Activated naive CD8-positive, alpha-beta T cell treated with anti-CD3 and anti-CD28 coated beads, Interleukin-2, amount 10 ng/mL, durations not matched to agents 7 days and 5 days (primary cell): Measurements from ENCODE around the gene ISM1. TPM values are rescaled to one million over a fixed set of nuclear protein-coding genes. Genes with fewer than 3 reads are reported as not detected.

ENCODE experiments used
- ATAC-seq: fragments of 150-1000 bp; cut with Tn5 transposase; one replicate; pipeline ENCODE4 v1.10.0; 2021; ENCODE audit warnings: low read depth, moderate library complexity
- POLR2A ChIA-PET: fragments of 350-600 bp; sonication (Branson Sonifier 250); formaldehyde crosslinking; loops from one replicate; lab custom pipeline; 2021; ENCODE audit warnings: antibody characterized with exemption; lab: Charles Lee
- DNase-seq: peaks from one replicate; pipeline ENCODE4 v3.0.0; 2021
- H3K27ac Mint-ChIP-seq: one replicate; pipeline ENCODE4 v1.8.0; 2022; ENCODE audit warnings: mild to moderate bottlenecking, mixed read lengths
- H3K27me3 Mint-ChIP-seq: one replicate; pipeline ENCODE4 v1.8.0; 2022; ENCODE audit warnings: mild to moderate bottlenecking, moderate library complexity, mixed read lengths
- H3K36me3 Mint-ChIP-seq: one replicate; pipeline ENCODE4 v1.8.0; 2021; ENCODE audit warnings: mild to moderate bottlenecking, mixed read lengths
- H3K4me1 Mint-ChIP-seq: one replicate; pipeline ENCODE4 v1.8.0; 2021; ENCODE audit warnings: mixed read lengths
- H3K4me3 Mint-ChIP-seq: one replicate; pipeline ENCODE4 v1.8.0; 2022; ENCODE audit warnings: mild to moderate bottlenecking, moderate library complexity, mixed read lengths
- H3K9me3 Mint-ChIP-seq: one replicate; pipeline ENCODE4 v1.8.0; 2021; ENCODE audit warnings: mixed read lengths
- total RNA-seq, 2 experiments: library from RNA; stranded (reverse); gene quantifications; one replicate each; pipeline ENCODE4 v1.2.3, GENCODE V29; 2021

The ISM1 gene
- 1 to 10 TPM; 2.3 to 3.0 TPM for total RNA-seq

- Mint-ChIP-seq H3K27me3 (peaks cover 42% of the 10 kb centered on the region), H3K36me3 (no peaks in the 10 kb centered on the region), H3K27ac (peak within 1 kb of the TSS; percentile 73), H3K9me3 (no peaks in the 10 kb centered on the region), H3K4me1 (peaks cover 21% of the 10 kb centered on the region), H3K4me3 (peak within 1 kb of the TSS; percentile 88)
- POLR2A ChIA-PET = interaction anchor here (0.8 to 2.1 kb wide), 10 partner anchors 8 to 564 kb away, joined by 3 to 7 read pairs (median 4); partner anchors contain the start of genes ESF1 and NDUFAF5
- DNase-seq (peak; percentile 72), ATAC-seq (peak; percentile 38)
Observed at GRCh38 chr20:13220904-13221297, at the start of gene ISM1. Gene ISM1 (plus strand): TSS chr20:13221274. CDS start chr20:13221777, 503 bp downstream.

DNA sequence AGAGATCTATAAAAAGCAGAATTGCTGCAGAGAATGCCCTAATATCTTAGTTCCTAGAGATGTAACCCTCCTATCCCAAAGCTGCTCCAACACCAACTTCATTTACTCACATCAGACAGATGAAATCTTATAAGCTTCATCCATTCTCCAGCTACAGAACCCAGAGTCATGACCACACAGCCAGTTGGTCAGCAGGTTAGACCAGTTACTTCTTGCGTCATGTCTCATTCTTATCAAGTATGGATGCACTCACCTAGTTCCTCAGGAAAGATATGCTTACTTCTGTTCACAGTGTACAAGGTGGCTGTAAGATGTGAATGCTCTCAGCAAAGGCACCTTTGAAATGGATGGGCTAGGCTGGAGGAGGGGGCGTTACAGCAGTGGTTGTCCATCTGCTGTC is 47.9 kb upstream of the ISM1 start:
- DNase-seq = no peak
- Mint-ChIP-seq H3K27me3 (peaks cover 10% of the 10 kb centered on the region), H3K4me1 (no peaks in the 10 kb centered on the region), H3K4me3 (no peak overlapping the region), H3K9me3 (peaks cover 1% of the 10 kb centered on the region), H3K27ac (no peak overlapping the region), H3K36me3 (no peaks in the 10 kb centered on the region)
- no peak for ATAC-seq
- POLR2A ChIA-PET = no interaction called here

DNA sequence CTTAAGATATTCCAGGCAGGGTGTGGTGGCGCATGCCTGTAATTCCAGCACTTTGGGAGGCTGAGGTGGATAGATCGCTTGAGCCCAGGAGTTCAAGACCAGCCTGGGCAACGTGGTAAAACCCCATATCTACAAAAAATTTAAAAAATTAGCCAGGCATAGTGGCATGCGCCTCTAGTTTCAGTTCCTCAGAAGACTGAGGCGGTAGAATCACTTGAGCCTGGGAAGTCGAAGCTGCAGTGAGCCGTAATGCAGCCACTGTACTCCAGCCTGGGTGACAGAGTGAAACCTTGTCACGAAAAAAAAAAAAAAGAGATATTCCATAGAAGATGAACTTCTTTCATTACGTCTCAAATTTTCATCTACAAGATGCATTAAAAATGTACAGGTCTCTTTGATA is 46.7 kb upstream of the ISM1 start:
- Mint-ChIP-seq H3K4me3 (no peak overlapping the region), H3K36me3 (no peaks in the 10 kb centered on the region), H3K27ac (no peak overlapping the region), H3K4me1 (no peaks in the 10 kb centered on the region), H3K27me3 (peaks cover 8% of the 10 kb centered on the region), H3K9me3 (peaks cover 1% of the 10 kb centered on the region)
- POLR2A ChIA-PET = no interaction called here
- DNase-seq (no peak), ATAC-seq (no peak)

GRCh38 chr20:13180986-13181889 is 39.8 kb upstream of the ISM1 start:
- Mint-ChIP-seq H3K9me3 (peaks cover 1% of the 10 kb centered on the region), H3K36me3 (no peaks in the 10 kb centered on the region), H3K4me3 (no peak overlapping the region), H3K4me1 (no peaks in the 10 kb centered on the region), H3K27ac (no peak overlapping the region), H3K27me3 (peaks cover 4% of the 10 kb centered on the region)
- DNase-seq (no peak), ATAC-seq (no peak)
- POLR2A ChIA-PET = no interaction called here

- ATAC-seq = no peak
Observed at GRCh38 chr20:13183005-13183404, 38.1 kb upstream of the ISM1 start.

GRCh38 chr20:13186043-13186774 is 34.9 kb upstream of the ISM1 start:
- Mint-ChIP-seq H3K27ac (no peak overlapping the region), H3K4me1 (no peaks in the 10 kb centered on the region)

More at GRCh38 chr20:13183005-13183404, 38.1 kb upstream of the ISM1 start:
- Mint-ChIP-seq H3K4me1 (no peaks in the 10 kb centered on the region), H3K36me3 (peaks cover 2% of the 10 kb centered on the region), H3K4me3 (no peak overlapping the region), H3K27ac (no peak overlapping the region), H3K27me3 (peaks cover 2% of the 10 kb centered on the region), H3K9me3 (peaks cover 6% of the 10 kb centered on the region)
- POLR2A ChIA-PET = no interaction called here
- DNase-seq = no peak

DNA sequence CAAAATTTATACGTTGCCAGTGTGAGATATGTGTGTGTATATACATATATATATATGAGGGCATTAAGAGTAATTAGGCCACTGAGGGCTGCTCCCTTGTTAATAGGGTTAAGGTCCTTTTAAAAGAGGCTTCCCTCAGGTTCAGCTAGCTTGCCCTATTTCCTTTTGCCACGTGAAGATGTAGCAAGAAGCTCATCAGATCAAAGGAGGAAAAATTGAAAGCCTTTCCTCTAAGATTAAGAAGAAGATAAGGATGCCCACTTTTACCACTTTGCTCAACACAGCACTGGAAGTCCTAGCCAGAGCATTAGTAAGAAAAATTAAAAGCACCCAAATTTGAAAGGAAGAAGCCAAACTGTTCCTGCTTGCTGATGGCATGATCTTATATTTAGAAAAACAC is 33.2 kb upstream of the ISM1 start:
- Mint-ChIP-seq H3K4me1 (no peaks in the 10 kb centered on the region), H3K27me3 (no peaks in the 10 kb centered on the region), H3K4me3 (no peak overlapping the region), H3K27ac (no peak overlapping the region), H3K9me3 (peaks cover 6% of the 10 kb centered on the region), H3K36me3 (peaks cover 2% of the 10 kb centered on the region)
- DNase-seq = no peak
- ATAC-seq = no peak
- POLR2A ChIA-PET = no interaction called here

More at GRCh38 chr20:13186043-13186774, 34.9 kb upstream of the ISM1 start:
- Mint-ChIP-seq H3K27me3 (no peaks in the 10 kb centered on the region), H3K9me3 (peaks cover 6% of the 10 kb centered on the region), H3K4me3 (no peak overlapping the region), H3K36me3 (peaks cover 2% of the 10 kb centered on the region)
- DNase-seq (no peak), ATAC-seq (no peak)
- POLR2A ChIA-PET = no interaction called here

DNA sequence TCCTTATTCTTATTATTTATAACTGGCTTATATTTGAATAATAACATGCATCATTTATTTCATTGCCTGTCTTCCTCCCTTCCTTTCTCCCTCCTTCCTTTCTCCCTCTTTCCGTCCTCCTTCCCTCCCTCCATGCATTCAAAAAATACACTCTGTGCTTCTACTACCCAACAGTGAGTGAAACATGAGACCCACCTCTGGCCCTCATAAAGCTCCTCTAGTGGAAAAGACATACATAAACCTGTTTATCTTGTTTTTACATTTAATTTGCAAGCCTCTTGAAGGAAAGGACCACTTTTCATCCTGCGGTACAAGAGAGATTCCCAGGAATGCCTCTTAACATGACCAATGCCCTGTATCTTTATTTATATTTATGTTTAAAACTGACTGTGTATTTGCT is 21.8 kb upstream of the ISM1 start:
- no peak for ATAC-seq
- Mint-ChIP-seq H3K27ac (no peak overlapping the region), H3K36me3 (no peaks in the 10 kb centered on the region), H3K27me3 (peaks cover 9% of the 10 kb centered on the region), H3K4me3 (no peak overlapping the region), H3K4me1 (no peaks in the 10 kb centered on the region), H3K9me3 (no peaks in the 10 kb centered on the region)
- DNase-seq = no peak
- POLR2A ChIA-PET = no interaction called here

GRCh38 chr20:13200767-13201500 is 20.1 kb upstream of the ISM1 start:
- H3K9me3 Mint-ChIP-seq = no peaks in the 10 kb centered on the region
- no peak overlapping the region for H3K4me3 Mint-ChIP-seq
- no peak for DNase-seq
- no peaks in the 10 kb centered on the region for H3K36me3 Mint-ChIP-seq
- H3K4me1 Mint-ChIP-seq = no peaks in the 10 kb centered on the region
- no peak overlapping the region for H3K27ac Mint-ChIP-seq
- POLR2A ChIA-PET = no interaction called here
- no peak for ATAC-seq
- H3K27me3 Mint-ChIP-seq = peaks cover 10% of the 10 kb centered on the region

- POLR2A ChIA-PET = interaction anchor here (0.5 kb wide), 1 partner anchor 16 kb away, joined by 3 read pairs; no protein-coding TSS in a partner anchor
- Mint-ChIP-seq H3K4me3 (no peak overlapping the region), H3K36me3 (no peaks in the 10 kb centered on the region), H3K9me3 (no peaks in the 10 kb centered on the region), H3K27ac (no peak overlapping the region), H3K4me1 (no peaks in the 10 kb centered on the region), H3K27me3 (peaks cover 10% of the 10 kb centered on the region)
- DNase-seq = no peak
- ATAC-seq = no peak
Observed at GRCh38 chr20:13202565-13202964, 18.5 kb upstream of the ISM1 start.

GRCh38 chr20:13205425-13205824 is 15.6 kb upstream of the ISM1 start:
- POLR2A ChIA-PET = no interaction called here
- ATAC-seq (no peak), DNase-seq (no peak)
- H3K27ac Mint-ChIP-seq = no peak overlapping the region
- H3K4me3 Mint-ChIP-seq = no peak overlapping the region
- H3K4me1 Mint-ChIP-seq = no peaks in the 10 kb centered on the region
- H3K27me3 Mint-ChIP-seq = peaks cover 4% of the 10 kb centered on the region
- no peaks in the 10 kb centered on the region for H3K9me3 Mint-ChIP-seq
- no peaks in the 10 kb centered on the region for H3K36me3 Mint-ChIP-seq

GRCh38 chr20:13205848-13206434 is 15.1 kb upstream of the ISM1 start:
- H3K4me1 Mint-ChIP-seq = no peaks in the 10 kb centered on the region
- no peaks in the 10 kb centered on the region for H3K36me3 Mint-ChIP-seq
- H3K9me3 Mint-ChIP-seq = no peaks in the 10 kb centered on the region
- ATAC-seq (no peak), DNase-seq (no peak)
- peaks cover 4% of the 10 kb centered on the region for H3K27me3 Mint-ChIP-seq
- no peak overlapping the region for H3K4me3 Mint-ChIP-seq
- H3K27ac Mint-ChIP-seq = no peak overlapping the region
- POLR2A ChIA-PET = no interaction called here

DNA sequence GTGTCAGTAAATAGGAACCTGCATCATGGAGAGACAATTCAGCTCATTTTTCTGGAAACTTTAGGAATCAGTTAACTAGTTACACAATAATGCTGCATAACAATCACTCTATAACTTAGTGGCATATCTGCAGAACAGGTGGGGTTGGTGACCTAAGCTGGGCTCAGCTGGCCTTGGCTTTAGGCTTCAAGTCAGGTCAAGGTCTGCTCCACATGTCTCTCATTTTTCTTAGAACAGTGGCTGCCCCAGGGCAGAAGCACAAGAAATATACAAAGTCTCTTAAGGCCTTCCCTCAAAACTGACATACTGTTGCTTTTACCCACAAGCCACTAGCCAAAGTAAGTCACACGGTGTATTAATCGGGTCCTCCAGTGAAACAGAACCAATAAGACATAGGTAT is 14.1 kb upstream of the ISM1 start:
- H3K36me3 Mint-ChIP-seq = no peaks in the 10 kb centered on the region
- no peaks in the 10 kb centered on the region for H3K4me1 Mint-ChIP-seq
- H3K9me3 Mint-ChIP-seq = no peaks in the 10 kb centered on the region
- ATAC-seq (no peak), DNase-seq (no peak)
- H3K27ac Mint-ChIP-seq = no peak overlapping the region
- H3K27me3 Mint-ChIP-seq = peaks cover 4% of the 10 kb centered on the region
- no peak overlapping the region for H3K4me3 Mint-ChIP-seq
- POLR2A ChIA-PET = no interaction called here
